Right renal cortex interstitium (tissue), 3 donors: ENCODE results near the gene LRRC8C. TPM values are rescaled to one million over a fixed set of nuclear protein-coding genes. Genes with fewer than 3 reads are reported as not detected.

Experiments
- DNase-seq, 3 donors: peaks; one replicate each; pipeline ENCODE4 v3.0.0-alpha.2; 2013; ENCODE audit warnings: low read depth in 3 of 3, low spot score in 2 of 3
- polyA plus RNA-seq, 3 donors: library from polyadenylated mRNA; unstranded; fragments of 120-200 nt; gene quantifications; one replicate each; pipeline ENCODE4 v1.2.1, GENCODE V29; 2013; ENCODE audit not compliant: insufficient read length in 3 of 3

The LRRC8C gene
- polyA plus RNA-seq, 3 donors: 7.1 to 8.4 (median 8.0) TPM

GRCh38 chr1:89633248-89633799 is 404 bp downstream of the LRRC8C start:
- DNase-seq: peak in 2 of 3 donors; percentile 6 to 36

- DNase-seq: peak; percentile 25 to 27 (median 27)
These were observed 1.1 kb downstream of the LRRC8C start for GRCh38 chr1:89633800-89634625.

DNA sequence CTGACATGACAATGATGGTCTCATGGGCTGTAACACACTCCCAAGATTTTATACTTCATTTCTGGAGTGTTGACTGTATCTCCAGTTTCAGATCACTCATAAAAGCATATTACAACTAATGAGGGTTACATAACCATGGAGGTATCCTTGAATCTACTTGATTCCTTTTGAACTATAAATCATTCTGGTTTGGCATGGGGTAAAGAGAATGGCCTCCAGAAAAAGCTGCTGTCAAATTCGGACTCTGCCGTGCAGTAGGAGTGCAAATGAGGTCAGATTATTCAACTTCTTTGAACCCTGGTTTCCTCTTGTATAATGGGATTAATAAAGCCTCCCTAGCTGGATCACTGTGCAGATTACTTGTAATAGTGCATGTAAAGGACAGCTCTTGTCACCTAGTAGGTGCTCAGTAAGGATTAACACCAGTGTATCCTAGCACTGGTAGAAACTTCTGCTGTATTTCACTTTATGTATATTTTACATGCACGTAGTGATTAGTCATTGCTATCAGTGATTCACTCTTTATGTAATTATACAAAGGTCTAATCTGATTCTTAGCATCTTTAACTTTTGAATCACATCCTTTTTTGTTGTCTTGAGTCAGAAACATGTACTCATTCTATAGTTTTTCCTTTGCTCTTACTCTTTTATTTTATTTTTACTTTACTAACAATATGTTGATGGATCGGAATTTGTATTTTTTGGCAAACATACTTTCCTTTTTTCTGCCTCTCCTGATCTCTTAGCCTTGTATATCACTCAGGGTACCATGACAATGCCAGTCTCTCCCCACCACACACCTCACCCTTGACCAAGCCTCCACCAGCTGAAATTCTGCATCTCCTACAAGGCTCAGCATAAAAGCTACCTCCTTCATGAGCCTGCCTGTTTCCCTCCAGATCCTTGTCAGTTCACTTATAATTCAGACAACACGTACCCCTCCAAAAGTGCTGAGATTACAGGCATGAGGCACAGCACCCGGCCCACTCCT is 3.2 kb downstream of the LRRC8C start:
- no peak for DNase-seq

DNA sequence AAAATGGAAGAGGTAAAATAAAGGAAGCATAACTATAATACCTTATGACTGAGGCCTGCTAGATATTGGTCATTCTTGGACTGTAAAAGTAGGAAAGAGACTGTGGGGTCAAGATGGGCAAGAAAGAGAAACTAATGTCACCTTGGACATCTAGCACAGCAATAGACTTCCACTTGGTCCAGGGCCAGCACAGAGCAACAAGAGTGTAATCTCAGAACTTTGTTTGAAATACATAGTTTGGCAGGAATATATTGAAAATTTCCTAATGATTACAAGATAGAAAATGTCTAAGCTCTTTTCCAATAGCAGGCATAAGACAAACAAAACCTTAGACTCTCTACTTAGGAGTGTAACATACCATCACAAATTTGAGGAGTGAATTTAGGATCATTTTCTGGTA is 4.6 kb downstream of the LRRC8C start:
- no peak for DNase-seq

GRCh38 chr1:89640440-89640839 is 7.5 kb downstream of the LRRC8C start:
- DNase-seq: no peak

GRCh38 chr1:89641781-89642180 is 8.9 kb downstream of the LRRC8C start:
- DNase-seq: no peak

GRCh38 chr1:89643577-89643976 is 10.7 kb downstream of the LRRC8C start:
- no peak for DNase-seq

GRCh38 chr1:89644119-89644814 is 11.3 kb downstream of the LRRC8C start:
- no peak for DNase-seq

DNA sequence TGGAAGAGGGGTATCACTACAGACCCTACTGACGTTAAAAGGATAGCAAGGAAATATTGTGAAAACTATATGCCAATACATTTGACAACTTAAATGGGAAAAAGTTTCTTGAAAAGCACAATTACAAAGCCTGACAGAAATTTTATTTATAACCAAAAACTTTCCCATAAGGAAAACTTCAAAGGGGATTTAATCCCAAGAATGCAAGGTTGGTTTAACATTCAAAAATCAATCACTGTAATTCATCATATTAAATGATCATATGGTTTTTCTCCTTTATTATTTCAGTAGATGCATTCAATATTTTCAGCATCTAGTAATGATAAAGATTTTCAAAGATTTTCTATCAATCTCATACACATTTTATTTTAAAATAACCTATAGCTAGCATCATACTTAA is 13.3 kb downstream of the LRRC8C start:
- no peak for DNase-seq

DNA sequence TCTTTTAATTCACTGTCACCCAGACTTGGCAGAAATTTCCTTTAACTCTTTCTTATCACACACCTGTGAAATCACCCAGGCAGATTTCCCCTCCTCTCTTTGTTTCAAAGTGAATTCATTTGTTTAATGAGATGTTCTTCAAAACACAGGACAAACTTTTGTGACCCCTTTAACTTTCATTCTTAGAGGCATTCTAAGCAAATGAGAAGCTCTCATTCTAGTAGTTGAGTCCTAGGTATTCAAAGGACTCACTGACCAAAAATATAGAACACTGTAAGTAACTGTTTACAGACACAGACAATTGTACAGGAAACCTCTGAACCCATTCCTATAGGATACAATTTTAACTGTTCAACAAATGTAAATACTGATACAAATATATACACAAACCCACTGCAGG is 16.9 kb downstream of the LRRC8C start:
- no peak for DNase-seq

- DNase-seq: no peak
These were observed 19.5 kb downstream of the LRRC8C start for GRCh38 chr1:89652373-89652772.

GRCh38 chr1:89657886-89658285 is 25.0 kb downstream of the LRRC8C start:
- DNase-seq: no peak

DNA sequence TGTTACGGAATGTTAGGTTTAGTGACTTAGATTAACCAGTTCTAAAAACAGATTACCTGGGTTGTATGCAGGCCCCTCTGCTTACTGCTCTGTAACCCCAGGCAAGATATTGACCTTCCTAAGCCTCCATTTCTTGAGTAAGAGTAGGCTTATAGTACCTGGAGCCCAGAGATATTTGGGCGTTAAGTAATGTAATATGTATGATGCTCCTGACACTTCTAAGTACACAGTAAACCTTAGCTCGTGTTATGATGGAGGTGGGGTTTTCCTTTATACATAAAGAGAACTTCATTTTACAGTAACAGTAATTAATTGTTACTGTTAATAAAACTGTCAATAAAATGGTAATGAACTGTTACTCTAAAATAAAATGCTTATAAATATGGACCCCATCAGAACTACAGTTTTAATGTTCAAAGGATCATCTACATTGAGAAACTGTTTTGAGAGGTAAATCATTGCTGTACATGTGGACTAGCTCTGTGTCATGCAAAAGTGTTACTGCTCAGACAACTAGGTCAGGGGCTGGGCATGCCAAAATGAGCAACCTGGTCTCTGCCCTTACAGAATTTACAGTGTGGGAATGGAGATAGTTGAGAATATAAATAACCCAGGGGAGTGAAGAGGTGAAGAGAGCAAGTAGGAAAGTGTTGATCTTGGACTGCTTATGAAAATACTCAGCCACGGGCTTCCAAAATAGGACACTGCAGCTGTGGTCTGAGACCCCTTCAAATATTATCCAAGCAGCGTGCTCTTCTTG is 26.6 kb downstream of the LRRC8C start:
- DNase-seq: no peak

GRCh38 chr1:89660224-89661061 is 27.5 kb downstream of the LRRC8C start:
- DNase-seq: no peak

- DNase-seq: no peak
These were observed 33.0 kb downstream of the LRRC8C start for GRCh38 chr1:89665941-89666340.

DNA sequence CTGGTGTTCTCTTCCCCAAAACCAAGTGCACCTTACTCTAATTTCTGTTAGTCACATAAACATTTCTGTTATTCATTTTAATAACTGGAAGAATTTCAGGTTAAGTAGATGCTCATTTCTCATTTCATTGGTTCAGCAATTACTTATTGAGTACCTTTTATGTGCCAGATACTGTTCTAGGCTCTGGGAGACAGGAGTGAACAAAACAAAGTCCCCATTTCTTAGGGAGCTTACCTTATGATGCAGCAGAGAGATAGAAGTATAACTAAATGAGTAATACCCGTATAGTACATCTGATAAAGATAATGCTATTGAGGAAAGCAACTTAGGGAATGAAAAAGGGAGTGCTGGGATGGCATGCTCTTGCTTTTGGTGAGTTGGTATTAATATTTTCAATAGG is 33.7 kb downstream of the LRRC8C start:
- DNase-seq: no peak

DNA sequence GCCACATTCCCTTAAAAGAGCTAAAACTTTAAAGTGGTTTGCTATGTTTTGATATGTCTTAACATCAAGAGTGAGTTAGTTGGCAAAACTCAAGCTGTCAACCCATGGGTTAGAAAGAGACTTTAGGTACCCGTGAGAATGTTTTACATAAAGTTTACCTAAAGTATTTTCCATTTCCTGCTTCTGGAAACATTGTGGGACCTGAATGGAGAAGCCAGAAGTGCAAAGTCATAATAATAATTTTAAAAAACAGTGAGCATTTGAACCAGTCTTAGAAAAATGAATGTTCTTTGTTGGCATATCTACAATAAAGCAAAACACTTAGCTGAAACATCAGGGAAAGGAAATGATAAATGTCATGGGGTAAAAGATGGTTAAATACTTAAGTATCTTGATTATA is 34.8 kb downstream of the LRRC8C start:
- no peak for DNase-seq

DNA sequence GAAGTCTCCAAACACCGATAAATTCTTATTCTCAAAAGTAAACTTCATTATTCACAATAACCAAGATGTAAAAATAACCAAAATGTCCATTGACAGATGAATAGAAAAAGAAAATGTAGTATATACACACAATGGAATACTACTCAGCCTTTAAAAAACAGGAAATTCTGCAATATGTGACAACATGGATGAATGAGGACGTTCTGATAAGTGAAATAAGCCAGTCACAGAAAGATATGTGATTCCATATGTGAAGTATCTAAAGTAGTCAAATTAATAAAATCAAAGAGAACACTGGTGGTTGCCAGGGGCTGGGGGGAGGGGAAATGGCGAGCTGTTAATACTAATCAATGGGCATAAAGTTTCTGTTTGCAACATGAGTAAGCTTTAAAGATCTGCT is 36.0 kb downstream of the LRRC8C start:
- no peak for DNase-seq

DNA sequence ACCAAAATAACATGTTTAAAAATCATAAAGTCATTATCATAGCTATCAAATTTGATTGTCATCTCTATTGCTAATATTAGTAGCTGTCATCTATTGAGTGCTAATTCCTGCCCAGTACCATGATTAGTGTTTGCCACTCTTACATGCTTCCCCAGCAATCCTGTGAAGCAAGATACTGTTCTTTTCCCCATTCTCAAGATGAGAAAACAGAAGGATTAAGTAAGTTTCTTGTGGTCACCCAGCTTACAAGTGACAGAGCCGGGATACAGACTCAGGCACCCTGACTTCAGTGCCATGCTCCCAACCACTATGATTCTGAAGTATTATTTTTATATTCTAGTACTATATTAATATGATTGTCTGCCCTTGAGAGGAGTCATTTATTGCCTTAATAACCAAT is 36.5 kb downstream of the LRRC8C start:
- DNase-seq: no peak
